NCI-H146 treated with DMSO at 0.1 percent for 48 hours (cell line): ENCODE measurements around the gene AACS.
"Not testable (repeated sequence)": the region's sequence is repeated elsewhere in the genome, so short reads cannot be mapped to it uniquely, and the experiment has no call there.

Experiments
- DNase-seq: peaks from one replicate; lab custom pipeline; 2025; ENCODE audit not compliant: unreplicated experiment; lab: John Stamatoyannopoulos, UW

AACS gene

DNA sequence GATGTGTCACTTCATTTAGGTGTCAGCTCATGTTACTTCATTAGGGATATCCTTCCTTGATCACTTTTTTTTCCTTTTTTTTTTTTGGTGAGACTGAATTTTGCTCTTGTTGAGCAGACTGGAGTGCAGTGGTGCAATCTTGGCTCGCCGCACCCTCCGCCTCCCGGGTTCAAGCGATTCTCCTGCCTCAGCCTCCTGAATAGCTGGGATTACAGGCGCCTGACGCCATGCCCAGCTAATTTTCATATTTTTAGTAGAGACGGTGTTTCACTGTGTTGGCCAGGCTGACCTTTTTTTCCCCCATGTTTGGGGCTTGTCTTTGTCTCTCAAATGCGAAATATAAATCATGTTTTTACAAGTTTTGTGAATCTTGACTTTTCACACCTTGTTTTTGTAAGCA, 9.6 kb upstream of the AACS start:
- DNase-seq, result no peak

DNA sequence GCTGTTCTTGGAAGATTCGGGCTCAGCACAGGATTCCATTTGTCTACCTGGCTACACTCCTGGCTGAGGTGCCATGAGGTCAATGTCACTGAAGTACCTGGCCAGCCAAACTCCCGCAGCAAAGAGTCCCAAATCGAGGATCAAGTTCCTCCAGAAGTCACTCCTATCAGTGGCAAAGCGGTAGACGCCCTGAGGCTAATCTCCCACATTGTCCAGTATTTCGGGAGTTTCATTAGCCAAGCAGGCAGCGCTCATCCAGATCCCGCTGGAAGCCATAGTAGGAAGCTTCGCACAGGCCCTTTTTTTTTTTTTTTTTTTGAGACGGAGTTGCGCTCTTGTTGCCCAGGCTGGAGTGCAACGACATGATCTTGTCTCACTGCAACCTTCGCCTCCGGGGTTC, 8.9 kb upstream of the AACS start:
- DNase-seq, result no peak

DNA sequence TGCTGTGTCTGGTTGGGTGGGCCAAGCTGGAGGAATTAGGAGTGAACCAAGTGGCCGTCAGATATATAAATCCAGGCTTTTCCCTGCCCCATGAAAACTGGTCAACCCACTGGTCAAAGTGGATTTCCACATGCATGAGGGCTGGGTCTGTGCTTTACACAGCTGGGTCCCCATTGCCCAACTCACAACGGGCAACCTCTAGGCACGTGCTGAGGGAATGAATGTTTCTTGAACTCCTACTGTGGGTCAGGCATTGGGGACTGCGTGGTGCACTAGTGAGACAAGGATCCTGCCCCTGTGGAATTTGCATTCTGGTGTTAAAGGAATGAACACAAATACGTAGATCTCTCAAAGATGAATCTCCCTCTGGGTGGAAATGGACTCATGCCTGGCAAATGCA, 7.5 kb upstream of the AACS start:
- DNase-seq, result no peak

DNA sequence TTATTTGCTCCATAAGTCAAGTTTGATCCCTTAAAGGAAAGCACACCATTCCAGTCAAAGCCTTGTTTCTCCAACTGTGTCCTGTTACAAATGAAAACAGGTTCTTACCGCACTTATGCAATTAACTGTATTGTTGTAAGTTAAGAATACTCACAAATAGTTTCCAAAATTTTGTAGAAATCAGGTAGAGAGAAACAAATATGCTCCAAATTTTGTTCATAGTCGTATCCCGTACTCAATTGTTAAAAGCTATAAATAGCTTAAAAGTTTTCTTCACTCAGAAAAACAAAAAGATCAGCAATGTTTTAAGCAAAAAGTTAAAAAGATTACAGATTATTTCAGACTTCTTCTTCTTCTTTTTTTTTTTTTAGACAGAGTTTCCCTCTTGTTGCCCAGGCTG, 4.0 kb upstream of the AACS start:
- no peak for DNase-seq

DNA sequence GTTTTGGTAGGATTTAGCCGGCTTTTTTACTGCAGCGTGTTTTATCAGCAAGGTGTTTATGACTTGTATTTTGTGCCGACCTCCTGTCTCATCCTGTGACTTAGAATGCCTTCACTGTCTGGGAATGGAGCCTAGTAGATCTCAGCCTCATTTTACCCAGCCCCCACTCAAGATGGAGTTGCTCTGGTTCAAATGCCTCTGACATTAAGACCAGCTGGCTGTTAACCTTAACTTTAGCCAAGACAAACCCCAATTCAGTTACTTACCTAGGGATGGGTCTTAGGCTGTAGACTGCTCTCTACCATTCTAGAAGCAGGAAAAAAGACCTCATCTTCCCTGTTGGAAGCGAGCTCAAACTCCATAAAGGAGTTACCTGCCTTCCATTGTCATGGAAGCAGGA, 1.7 kb upstream of the AACS start:
- not testable (repeated sequence) for DNase-seq

DNA sequence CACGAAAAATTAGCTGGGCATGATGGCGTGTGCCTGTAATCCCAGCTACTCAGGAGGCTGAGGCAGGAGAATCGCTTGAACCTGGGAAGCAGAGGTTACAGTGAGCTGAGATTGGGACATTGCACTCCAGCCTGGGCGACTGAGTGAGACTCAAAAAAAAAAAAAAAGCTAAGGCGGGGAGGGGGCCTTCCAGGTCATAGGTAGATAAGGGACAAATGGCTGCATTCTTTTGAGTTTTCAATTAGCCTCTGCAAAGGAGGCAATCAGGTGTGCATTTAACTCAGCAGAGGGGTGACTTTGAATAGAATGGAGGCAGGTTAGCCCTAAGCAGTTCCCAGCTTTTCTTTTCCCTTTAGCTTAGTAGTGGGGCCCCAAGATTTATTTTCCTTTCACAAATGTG, 743 bp upstream of the AACS start:
- peak; percentile 47 for DNase-seq

DNA sequence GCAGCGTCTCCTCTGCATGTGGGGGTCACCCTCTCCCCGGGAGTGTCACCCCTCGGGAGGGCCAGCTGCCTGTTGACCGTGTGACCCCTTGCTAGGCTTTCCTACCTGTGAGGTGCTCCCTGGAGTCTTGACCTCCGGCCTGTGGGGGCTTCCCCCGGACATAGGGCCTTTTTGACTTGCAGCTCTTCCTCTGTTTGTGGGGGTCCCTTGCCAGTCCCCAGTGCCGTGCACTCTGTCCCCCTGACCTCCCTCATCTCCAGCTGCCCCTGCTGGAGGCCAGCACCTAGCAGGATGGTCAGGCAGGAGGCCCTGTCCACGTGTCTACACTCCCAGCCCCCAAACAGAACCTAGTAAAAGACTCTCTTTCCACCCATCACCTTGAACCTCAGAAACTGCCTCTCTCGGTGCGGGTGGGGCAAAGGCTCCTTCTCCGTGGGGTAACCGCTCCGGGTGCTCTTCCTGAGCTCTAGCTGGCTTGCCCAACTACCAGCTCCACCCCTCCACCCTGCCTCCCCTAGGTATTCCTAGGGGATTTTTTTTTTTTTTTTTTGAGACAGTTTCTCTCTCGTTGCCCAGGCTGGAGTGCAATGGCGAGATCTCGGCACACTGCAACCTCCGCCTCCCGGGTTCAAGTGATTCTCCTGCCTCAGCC, 810 bp downstream of the AACS start:
- no peak for DNase-seq

DNA sequence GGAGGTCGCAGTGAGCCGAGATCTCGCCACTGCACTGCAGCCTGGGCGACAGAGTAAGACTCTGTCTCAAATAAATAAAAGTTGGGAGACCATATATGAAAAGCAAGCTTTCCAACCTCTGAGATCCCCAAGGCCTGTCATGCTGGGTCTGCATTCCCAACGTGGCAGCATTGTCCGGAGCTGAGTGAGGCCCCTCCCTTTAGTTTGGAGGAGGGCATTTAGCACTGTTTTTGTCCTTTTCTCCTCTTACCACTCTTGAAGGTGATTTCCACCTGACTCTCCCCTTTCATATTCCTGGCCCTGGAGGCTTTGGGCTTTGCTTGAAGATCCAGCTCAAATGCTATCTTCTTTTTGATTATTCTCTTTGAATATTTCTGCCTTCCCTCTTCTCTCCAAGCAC, 3.2 kb downstream of the AACS start:
- no peak for DNase-seq

DNA sequence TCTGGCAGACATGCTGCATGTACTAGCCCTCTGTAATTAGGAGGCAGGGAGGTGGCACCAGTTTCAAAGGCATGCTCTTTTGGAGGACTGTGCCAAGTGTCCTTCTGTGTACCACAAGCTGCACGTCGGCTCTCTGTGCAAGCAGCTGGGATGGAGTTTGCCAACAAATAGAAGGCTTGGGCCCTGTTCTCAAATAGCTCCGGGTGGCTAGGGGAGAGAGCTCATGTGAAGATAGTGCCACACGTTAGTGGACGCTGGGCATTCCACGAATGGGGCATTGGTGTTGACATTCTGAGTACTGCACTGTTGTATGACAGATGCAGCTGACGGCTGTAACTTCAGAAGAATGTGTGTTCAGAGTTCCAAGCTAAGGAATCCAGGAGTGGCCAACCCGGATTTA, 4.4 kb downstream of the AACS start:
- DNase-seq, result no peak

DNA sequence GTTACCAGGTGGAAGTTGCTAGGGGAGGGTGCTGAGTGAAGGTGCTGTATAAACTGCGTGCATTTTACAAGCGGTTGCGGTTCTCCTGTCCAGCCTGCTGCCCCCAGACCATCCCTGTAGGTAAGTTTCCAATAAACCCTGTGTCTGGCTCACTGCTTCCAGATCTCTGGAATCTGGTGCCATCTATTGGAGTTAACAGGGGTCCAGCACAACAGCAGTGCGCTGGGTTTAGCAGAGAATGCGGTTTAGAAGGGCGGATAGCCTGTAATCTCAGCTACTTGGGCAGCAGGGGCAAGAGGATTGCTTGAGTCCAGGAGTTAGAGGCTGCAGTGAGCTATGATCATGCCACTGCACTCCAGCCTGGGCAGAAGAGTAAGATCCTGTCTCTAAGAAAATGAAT, 4.9 kb downstream of the AACS start:
- no peak for DNase-seq

DNA sequence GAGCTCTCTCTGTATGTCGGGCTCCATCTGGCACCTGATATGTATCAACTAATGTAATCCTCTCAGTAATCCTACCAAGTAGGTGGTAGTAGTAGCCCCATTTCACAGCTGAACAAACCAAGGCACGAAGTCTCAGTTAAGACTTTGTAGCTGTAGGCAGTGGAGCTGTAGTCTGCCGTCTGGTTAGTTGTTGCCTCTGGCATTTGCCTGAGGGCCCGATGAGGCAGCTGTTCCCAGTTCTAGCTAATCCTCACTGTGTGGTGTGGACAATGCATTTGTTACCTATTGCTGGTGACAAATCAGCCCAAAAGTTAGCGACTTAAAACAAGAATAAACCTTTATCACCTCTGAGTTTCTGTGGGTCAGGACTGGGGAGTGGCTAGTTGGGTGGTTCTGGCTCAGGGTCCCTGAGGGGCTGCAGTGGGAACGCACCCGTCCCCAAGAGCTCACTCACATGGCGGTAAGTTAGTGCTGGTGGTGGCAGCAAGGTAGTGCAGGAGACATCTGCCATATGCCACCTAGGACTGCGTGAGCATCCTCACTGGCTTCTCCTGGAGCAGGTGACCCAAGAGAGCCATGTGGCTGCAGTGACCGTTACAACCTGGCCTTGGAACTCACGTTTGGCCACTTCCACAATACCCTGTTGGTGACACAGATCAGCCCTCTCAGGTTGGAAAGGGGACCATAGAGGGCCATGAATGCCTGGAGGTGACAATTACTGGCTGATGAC, 5.6 kb downstream of the AACS start:
- DNase-seq, result no peak

DNA sequence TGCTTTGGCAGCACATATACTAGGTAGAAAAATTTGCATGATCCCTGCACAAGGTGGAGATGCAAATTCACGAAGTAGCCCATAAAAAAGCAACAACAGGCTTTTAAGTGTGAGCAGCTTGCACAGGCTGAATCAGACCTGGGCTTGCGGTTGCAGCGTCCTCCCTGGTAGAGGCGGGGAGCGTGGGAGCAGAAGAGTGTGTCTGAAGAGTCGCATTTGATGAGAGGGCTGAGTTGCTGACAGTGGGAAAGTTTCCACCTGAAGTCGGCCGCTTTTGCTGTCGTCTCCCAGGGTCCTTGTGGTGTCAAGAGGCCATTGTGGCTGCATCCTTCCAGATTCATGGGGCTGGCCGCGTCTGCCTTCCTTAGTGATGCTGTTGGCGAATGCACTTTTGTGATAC, 6.2 kb downstream of the AACS start:
- no peak for DNase-seq

DNA sequence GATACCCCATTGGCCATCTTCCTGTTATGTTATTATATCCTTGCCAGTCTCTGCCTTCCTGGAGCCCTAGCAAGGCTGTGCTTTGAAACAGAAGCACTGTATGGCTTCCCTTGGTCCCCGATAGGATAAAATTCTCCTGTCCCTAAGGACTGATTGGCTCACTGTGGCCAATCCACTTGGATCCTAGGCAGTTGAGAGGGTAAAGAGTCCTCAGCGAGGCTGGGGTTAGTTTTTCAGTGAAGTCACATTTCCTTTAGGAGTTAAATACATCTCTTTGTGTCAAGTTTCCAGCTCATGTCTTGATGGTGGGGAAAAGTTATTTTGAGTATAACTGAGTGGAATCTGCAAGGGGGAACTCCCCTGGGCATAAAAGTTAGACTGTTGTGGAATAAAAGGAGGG, 7.3 kb downstream of the AACS start:
- no peak for DNase-seq

DNA sequence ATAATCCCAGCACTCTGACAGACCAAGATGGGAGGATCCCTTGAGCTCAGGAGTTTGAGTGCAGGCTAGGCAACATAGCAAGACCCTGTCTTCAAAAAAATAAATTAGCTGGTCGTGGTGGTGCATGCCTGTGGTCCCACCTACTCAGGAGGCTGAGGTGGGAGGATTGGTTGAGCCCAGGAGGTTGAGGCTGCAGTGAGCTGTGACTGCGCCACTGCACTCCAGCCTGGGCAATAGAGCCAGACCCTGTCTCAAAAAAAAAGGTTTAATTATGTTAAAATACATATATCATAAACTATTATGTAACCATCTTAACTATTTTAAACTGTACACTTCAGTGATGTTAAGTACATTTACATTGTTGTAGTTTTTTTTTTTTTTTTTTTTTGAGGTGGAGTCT, 9.1 kb downstream of the AACS start:
- DNase-seq, result not testable (repeated sequence)

DNA sequence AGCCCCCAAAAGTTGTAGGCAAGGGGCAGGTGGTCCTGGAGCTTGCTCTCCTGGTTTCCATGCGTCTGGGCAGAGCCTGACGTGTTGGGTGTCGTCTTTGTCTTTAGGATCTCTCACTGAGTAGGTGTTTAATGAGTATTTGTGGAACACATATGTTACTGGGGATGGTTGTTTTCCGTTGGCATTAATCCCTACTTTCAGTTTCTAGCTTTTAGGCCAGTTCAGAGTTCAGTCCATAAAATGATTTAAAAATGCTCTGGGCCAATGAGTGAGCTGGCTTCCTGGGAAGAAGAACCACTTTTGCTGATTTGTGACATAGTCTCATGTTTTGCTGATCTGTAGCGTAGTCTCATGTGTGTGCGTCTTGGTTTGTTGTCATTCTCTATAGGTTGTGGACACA, 10.9 kb downstream of the AACS start:
- no peak for DNase-seq

DNA sequence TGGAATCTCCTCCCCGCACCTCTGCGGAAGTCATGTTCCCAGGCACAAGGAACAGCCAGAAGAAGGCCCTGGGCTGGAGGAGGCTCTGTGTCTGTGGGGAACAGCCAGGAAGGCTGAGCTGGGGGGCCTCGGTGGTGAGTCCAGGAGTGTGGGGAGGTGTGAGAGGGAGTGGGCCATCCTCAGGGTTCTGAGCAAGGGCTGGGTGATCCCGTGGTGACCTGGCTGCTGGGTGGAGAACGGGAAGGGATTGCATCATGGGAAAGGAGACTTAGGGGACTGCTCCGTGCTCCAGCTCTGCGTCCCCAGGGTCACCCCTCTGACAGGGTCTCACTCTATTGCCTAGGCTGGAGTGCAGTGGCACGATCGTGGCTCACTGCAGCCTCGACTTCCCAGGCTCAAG, 13.8 kb downstream of the AACS start:
- no peak for DNase-seq

DNA sequence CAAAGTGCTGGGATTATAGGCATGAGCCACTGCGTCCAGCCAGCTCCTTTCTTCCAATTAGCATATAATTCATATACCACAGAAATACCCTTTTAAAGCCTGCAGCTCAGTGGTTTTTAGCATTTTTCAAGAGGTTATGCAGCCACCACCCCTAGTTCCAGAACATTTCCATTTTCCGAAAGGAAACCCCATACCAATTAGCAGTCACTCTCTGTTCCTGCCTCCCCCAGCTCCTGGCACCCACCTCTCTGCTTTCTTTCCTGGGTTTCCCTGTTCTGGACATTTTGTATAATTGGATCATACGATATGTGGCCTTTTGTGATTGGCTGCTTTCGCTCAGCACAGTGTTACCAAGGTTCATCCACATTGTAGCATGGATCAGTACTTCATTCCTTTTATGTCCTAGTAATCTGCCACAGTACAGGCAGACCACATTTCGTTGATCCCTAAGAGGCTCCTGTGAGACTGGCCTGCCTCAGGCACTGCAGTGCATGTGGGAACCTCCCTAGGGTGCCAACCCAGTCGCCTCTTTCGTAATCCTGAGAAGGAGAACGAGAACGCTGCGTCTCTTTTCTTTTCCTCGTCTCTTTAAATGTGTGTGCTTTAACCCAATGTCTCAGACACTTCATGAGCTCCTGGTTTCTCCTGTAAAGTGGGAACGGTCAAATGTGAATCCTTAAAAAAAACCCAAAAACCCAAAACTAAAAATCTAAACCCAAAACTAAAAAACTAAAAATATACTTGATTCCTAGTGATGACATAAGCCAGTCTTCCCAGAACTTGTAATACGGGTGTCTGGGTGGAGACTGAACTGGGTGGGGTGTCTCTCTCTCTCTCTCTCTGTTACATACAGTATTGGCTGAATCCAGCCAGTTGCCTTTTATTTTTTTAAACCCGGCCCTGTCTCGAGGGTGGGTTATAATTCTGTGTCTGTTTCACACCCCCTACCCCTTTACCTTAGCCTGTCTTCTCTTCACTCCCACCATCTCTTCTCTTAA, 14.7 kb downstream of the AACS start:
- no peak for DNase-seq

DNA sequence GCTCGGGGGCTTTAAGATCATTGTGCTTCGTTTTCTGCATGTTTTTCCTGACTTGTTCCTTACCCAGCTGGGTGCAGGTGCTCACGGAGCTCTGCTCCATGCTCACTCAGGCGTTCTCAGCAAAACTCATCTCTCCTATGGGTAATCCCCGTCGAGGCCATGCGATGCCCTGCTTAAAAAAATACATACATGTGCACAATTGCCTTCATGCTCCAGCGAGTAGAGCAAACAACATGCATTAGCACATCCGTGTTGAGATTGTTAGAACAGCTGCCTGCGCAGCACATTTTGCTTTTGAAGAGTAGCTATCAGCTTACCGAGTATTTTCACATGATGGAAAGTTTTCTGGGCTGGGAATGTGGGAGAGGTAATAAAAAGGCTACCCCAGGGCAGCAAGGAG, 16.2 kb downstream of the AACS start:
- DNase-seq, result peak; percentile 96

DNA sequence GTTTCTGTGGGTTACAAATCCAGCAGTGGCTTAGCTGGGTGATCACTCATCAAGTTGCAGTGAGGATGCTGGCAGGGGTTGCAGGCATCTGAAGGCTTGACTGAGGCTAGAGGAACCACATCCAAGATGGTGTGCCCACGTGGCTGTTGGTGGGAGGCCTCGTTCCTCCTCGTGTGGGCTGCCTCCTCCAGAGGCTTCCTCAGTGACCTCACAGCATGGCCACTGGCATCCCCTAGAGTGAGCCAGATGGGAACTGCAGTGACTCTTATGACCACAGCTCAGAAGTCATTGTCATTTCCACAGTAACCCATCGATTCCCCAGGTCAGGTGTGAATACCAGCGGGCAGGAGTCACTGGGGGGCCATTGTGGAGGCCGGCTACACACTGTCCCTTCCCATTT, 17.8 kb downstream of the AACS start:
- peak; percentile 88 for DNase-seq

DNA sequence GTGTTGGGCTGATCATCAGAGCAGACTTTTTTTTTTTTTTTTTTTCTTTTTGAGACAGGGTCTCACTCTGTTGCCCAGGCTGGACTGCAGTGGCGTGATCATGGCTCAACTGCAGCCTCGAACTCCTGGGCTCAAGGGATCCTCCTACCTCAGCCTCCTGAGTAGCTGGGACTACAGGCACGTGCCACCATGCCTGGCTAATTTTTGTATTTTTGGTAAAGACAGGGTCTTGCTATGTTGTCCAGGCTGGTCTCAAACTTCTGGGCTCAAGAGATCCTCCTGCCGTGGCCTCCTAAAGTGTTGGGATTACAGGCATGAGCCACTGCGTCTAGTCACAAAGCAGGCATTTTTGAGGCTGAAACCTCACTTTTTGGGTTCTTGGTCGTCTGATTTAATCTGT, 23.0 kb downstream of the AACS start:
- DNase-seq, result not testable (repeated sequence)

DNA sequence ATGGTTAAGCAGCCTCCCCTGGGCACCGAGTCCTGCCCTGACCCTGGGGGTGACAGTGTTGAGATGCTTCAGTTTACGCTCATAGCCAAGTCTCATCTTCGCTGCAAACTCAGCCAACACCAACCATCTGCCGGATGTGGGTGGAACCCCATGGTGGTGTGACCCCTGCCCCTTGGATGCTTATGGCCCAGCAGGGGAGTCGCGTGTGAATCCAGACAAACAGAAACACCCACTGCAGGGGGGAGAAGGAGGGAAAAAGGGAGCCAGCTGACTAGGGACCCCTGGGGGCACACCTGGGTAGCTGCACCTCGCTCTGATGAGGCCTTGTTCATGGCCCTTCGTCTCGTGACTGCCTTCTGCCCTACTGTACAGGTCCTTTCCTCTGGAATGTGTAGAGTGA, 23.8 kb downstream of the AACS start:
- DNase-seq, result peak; percentile 97

DNA sequence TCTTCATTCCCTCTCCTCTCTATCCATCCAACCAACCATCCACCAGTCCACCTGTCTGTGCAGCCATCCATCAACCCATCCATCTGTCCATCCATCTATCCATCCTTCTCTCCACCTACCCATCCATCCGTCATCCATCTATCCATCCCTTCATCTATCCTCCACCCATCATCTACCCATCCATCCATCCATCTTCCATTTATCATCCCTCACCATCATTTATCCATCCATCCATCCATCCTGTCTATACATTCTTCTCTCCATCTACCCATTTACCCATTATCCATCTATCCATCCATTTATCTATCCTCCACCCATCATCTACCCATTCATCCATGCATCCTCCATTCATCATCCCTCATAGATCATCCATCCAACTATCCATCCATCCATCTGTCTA, 24.4 kb downstream of the AACS start:
- DNase-seq, result no peak
